ENCODE results near the gene FMN1.

FMN1 gene

DNA sequence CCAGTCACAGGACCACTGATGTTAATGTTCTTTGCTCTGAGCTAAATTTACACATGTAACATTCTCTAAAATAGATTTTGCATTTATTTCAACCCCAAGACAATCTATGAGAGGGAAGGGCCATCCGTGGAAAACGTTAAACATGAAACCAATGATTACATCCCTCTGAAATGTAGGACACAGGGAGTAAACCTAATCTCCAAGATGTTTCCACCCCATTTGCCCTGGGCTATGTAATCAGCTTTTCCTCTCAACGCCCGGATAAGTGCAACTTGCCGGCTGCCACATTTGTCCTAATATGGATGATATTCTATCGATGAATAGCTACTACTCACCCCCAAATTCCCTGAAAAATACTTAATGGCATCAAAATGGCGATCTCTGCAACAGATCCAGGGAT, 6.4 kb upstream of the FMN1 start:
- no peak for DNase-seq

DNA sequence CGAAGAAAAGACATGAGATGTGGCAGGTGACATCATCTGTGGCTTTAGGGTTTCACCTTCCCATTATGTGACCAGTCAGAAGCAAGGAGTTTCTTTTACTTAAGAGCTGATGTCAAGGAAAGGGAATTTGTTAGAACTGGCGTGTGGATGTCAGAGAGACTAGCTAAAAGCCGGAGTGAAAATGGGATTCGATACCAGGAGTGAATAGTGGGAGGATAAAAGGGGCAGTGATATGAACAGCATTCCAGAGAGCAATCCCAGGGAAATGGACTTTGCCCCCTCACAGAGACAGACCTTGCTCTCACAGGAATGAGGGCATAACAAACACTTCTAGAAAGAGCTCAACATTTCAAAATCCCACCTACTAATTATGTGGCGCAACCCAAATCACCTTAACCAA, 5.9 kb upstream of the FMN1 start:
- DNase-seq, result no peak

GRCh38 chr15:33198541-33198940, 4.0 kb upstream of the FMN1 start:
- DNase-seq, result no peak

DNA sequence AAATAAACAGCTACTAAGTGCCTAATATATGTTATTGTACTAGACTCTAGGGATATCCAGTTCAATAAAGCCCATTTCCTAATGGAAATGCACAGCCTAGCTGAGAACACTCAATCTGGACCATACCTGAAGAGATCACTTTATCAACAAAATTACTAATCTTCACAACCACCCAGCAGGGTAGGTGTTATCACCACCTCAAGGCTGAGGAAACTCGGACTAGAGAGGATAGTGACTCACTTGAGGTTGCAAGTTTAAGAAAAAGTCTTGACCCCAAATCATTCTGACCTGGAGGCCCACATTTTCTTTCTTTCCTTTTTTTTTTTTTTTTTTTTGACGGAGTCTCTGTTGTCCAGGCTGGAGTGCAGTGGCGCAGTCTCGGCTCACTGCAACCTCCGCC, 3.1 kb upstream of the FMN1 start:
- no peak for DNase-seq

- DNase-seq, result no peak
These were observed 277 bp downstream of the FMN1 start for GRCh38 chr15:33194237-33194636.

DNA sequence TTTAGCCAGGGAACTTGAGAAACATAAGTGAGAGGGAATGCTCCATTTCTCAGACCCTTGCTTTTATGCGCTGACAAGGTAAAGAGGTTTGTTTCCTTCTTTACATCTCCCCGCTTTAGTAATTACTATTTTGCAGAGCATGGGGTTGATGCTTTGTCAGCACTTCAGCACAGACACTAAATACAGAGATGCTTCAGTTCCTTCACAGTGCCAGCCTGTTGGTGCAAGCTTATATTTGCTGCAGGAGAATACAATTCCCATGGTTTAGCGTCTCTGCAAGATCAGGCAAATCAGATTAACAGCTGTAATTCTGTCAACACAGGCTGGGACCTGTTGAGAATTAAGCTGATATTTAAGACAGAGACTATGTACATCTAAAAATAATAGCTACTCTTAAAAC, 2.9 kb downstream of the FMN1 start:
- no peak for DNase-seq

- DNase-seq, result no peak
These were observed 4.0 kb downstream of the FMN1 start for GRCh38 chr15:33190539-33190938.

DNA sequence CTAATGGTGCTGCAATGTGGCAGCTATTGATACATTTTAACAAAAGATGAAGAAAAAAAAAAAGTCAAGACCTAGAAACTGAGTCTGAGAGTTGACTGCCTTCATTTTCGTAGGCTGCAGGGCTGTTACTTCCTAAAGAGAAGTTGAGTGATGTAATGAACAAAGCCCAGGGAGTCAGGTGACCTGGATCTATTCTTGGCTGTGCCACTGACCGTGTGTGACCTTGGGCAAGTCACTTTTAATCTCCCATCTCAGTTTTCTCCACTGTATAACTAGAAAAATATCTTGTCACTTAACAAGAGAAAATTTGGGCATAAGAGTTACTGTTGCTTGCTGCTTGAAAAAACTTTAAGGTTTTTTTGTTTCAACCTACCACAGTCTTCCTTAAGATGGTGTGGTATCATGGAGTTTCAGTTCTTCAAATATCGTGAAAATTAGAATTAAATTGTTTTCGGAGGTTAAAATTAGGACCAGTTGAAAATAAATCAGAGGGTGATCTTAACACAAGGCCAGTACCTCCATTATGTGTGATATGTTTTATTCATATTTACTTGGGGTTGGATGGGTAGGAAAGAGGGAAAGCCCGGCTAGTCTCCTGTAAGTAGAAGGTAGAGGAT, 5.8 kb downstream of the FMN1 start:
- no peak for DNase-seq

- DNase-seq, result no peak
These were observed 6.4 kb downstream of the FMN1 start for GRCh38 chr15:33188159-33188558.

GRCh38 chr15:33183334-33183733, 11.2 kb downstream of the FMN1 start:
- no peak for DNase-seq

- no peak for DNase-seq
These were observed 11.6 kb downstream of the FMN1 start for GRCh38 chr15:33182926-33183325.

- no peak for DNase-seq
These were observed 12.1 kb downstream of the FMN1 start for GRCh38 chr15:33182278-33182905.

DNA sequence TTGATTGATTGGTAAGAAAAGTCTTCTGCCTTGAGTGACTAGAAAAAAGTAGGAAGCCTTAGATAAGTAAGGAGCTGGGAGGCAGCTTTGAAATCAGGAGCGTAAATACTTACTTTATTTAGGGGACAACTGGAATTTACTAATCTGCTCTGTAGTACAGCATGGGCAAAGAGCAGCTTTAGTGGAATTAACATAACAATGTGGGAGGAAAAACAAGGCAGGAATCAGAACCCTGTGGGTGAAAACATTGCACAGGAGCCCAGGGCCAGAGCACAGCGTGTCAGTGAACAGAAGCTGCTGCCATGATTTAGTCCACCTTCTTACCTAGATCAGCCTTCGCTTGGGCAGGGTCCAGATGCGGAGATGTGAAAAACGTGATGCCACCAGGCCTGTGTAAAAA, 14.6 kb downstream of the FMN1 start:
- no peak for DNase-seq

DNA sequence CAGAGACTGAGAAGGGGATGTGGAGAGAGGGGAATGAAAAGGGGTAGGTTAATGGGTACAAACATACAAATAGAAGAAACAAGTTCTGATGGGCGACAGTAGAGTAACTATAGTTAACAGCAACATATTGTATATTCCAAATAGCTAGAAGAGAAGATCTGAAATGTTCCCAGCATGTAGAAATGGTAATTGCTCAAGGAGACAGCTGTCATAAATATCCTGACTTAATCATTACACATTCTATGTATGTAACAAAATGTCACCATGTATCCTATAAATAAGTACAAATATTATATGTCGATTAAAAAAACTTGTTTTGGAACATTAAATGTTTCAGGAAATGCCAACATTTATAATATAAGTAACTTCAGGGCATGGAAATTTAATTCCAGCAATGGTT, 23.3 kb downstream of the FMN1 start:
- DNase-seq, result no peak

GRCh38 chr15:33169625-33170024, 24.9 kb downstream of the FMN1 start:
- no peak for DNase-seq

DNA sequence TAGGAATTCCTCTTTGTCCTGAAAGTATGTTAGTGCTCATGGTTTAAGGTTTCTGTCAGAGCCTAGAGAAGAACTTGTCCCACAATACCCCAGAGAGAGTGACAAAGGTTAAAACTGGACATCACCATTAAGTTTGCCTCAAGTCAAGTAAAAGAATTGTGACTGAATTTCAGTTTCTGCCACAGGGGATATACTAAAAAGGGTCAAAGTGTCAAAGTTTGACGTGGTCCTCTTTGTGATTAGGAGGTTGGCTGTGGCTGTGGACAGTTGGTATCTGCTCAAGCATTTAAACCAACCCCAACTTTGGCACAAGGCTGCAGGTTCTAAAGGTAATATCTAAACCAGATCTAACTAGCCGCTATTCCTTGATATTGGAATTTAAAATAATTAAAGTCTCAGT, 26.1 kb downstream of the FMN1 start:
- DNase-seq, result no peak

- DNase-seq, result no peak
These were observed 30.7 kb downstream of the FMN1 start for GRCh38 chr15:33163816-33164215.

GRCh38 chr15:33161209-33161608, 33.3 kb downstream of the FMN1 start:
- no peak for DNase-seq

GRCh38 chr15:33160581-33161165, 33.8 kb downstream of the FMN1 start:
- no peak for DNase-seq

- no peak for DNase-seq
These were observed 34.6 kb downstream of the FMN1 start for GRCh38 chr15:33159726-33160453.

DNA sequence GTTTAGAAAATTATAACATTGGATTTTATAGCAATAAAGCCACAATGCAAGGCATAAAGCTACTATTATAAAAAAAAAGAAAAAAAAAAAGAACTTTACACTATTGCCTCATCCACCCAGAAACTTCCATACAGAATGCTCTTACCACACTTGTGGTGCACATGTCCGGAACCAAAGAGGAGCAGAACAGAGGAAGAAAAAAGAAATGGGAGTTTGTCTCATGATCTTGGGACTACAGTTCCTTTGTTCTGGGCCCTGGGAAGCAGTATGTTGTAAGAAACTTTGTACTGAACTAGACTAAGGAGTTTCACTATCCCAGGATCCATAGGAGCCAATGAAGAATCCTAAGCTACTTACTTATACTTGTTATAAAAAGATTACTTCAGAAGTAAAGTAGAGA, 36.1 kb downstream of the FMN1 start:
- no peak for DNase-seq

DNA sequence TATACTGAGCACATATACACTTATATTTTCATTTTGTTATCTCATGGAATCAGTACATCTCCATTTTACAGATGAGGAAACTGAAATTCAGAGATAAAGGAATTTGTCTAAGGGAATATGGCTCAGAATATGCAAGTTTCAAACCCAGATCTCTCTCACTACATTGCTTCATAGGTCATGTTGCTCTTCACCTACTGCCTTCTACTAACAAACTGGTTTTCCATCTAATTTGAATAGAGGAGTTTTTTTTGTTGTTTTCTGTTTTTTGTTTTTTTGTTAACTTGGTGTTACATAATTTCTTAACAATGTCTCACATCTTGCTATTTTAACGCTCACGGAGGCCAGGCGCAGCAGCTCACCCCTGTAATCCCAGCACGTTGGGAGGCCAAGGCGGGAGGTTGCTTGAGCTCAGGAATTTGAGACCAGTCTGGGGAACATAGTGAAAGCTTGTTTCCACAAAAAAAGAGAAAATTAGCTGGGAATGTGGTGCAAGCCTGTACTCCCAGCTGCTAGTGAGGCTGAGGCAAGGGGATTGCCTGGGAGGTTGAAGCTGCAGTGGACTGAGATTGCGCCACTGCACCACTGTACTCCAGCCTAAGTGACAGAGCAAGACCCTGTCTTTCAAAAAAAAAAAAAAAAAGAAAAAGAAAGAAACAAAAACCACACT, 37.0 kb downstream of the FMN1 start:
- no peak for DNase-seq

- no peak for DNase-seq
These were observed 38.7 kb downstream of the FMN1 start for GRCh38 chr15:33155691-33156420.
